Panc1 (cell line): ENCODE measurements around the gene TRPC3. TPM values are rescaled to one million over a fixed set of nuclear protein-coding genes. Genes with fewer than 3 reads are reported as not detected.

Source experiments
- ATAC-seq: fragments of 200-7000 bp; cut with Tn5 transposase; 2 replicates; pipeline ENCODE4 v1.9.1; 2020; ENCODE audit warnings: mild to moderate bottlenecking, moderate library complexity
- BruUV-seq: library from RNA; stranded (reverse); fragments of 400-500 nt; replicated peaks from 2 replicates; lab custom pipeline; 2021; lab: Mats Ljungman, UMichigan
- CTCF ChIA-PET: fragments of 300-600 bp; sonication (Branson Sonifier 250); formaldehyde crosslinking; loops from one replicate; lab custom pipeline; 2022; ENCODE audit warnings: antibody characterized with exemption; lab: Charles Lee
- POLR2A ChIA-PET: fragments of 300-600 bp; sonication (Branson Sonifier 250); formaldehyde crosslinking; loops from one replicate; lab custom pipeline; 2022; ENCODE audit warnings: antibody characterized with exemption; lab: Charles Lee
- DNase-seq: peaks from one replicate; pipeline ENCODE4 v3.0.0-alpha.2; 2010; ENCODE audit warnings: low read depth, low spot score
- H3K27ac ChIP-seq: 2 replicates; pipeline ENCODE4 v1.5.1; 2011; ENCODE audit warnings: mild to moderate bottlenecking, low read length, inconsistent platforms
- H3K27me3 ChIP-seq: fragments of 200-500 bp; sonication (Bioruptor generic); 2 replicates; pipeline ENCODE4 v1.6.0; 2014; ENCODE audit warnings: low read length, inconsistent platforms; ENCODE audit not compliant: control insufficient read depth, insufficient read depth
- H3K36me3 ChIP-seq: fragments of 200-500 bp; sonication (Bioruptor generic); 2 replicates; pipeline ENCODE4 v1.5.1; 2014; ENCODE audit warnings: inconsistent platforms, mild to moderate bottlenecking, low read length, moderate library complexity; ENCODE audit not compliant: control insufficient read depth, insufficient read depth
- H3K4me1 ChIP-seq: 2 replicates; pipeline ENCODE4 v1.5.1; 2011; ENCODE audit warnings: inconsistent platforms, mild to moderate bottlenecking, low read length, moderate library complexity; ENCODE audit not compliant: control insufficient read depth, insufficient read depth
- H3K4me3 ChIP-seq, 2 experiments: 2 replicates each; pipeline ENCODE4 v1.5.1; 2011 to 2012; ENCODE audit warnings: low read depth in 2 of 2, low read length in 2 of 2, mild to moderate bottlenecking in 2 of 2, inconsistent platforms in 1 of 2, moderate library complexity in 1 of 2
- H3K9me3 ChIP-seq: fragments of 200-500 bp; sonication (Bioruptor generic); 2 replicates; pipeline ENCODE4 v1.5.1; 2014; ENCODE audit warnings: low read depth, mild to moderate bottlenecking, inconsistent platforms, low read length, moderate library complexity; ENCODE audit not compliant: control insufficient read depth, insufficient read depth
- POLR2AphosphoS5 ChIP-seq: IDR thresholded peaks from 2 replicates; pipeline ENCODE4 v1.6.1; 2012; ENCODE audit warnings: mild to moderate bottlenecking, low read depth, low read length, moderate library complexity
- SIN3A ChIP-seq: IDR thresholded peaks from 2 replicates; pipeline ENCODE4 v1.6.1; 2012; ENCODE audit warnings: low read depth, mild to moderate bottlenecking, low read length, moderate library complexity, borderline replicate concordance; ENCODE audit not compliant: insufficient read depth
- TCF7L2 ChIP-seq: IDR thresholded peaks from 2 replicates; pipeline ENCODE4 v1.6.1; 2011; ENCODE audit warnings: mild to moderate bottlenecking, low read depth, low read length, inconsistent platforms
- in situ Hi-C: cut with HindIII; loops from 2 replicates; pipeline ENCODE4 v1.10.0; 2016; ENCODE audit warnings: low sequenced_read_pairs, low pct_unique_long_range_greater_than_20kb
- intact Hi-C: fragments of 100-400 bp; cut with micrococcal nuclease; formaldehyde crosslinking; loops from one replicate; pipeline ENCODE4 v1.10.0; 2022; ENCODE audit not compliant: unreplicated experiment
- total RNA-seq: library from RNA; stranded (reverse); gene quantifications from one replicate; pipeline ENCODE4 v1.2.1, GENCODE V29; 2021; ENCODE audit not compliant: unreplicated experiment
- TF ChIP-seq, protein P1 (sequence below), 2 experiments: IDR thresholded peaks; 2 replicates each; pipeline ENCODE4 v1.6.1; 2011 to 2012; ENCODE audit warnings: low read depth in 2 of 2, control low read depth in 1 of 2, low read length in 1 of 2, mild to moderate bottlenecking in 1 of 2, moderate library complexity in 1 of 2; ENCODE audit not compliant: insufficient read depth in 1 of 2
- TF ChIP-seq, protein P2 (sequence below): fragments of 450-650 bp; IDR thresholded peaks from 2 replicates; pipeline ENCODE4 v1.5.1; 2017; ENCODE audit warnings: mild to moderate bottlenecking

The TRPC3 gene
- total RNA-seq, 1 experiment from 2014 or later: 0.08 TPM

DNA sequence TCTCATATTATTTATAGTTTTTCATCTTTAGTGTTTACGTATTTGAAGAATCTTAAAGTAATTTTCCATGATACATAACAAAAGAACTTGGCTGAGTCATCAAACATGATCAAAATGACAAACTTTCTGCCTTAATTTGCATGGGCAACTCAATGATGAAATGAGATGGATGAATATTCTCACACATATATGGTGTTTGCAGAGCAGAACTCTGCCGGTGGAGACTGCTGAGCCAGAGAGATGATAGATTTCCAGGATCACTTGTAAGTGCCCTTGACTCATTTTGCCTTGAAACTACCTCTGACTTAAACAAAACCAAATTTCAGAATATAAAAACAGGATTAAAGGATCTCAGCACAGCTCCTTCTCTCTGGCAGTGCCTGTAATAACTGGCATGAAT, 38.2 kb downstream of the TRPC3 start:
- Histone ChIP-seq H3K4me3 (no peak overlapping the region), H3K36me3 (no peaks in the 10 kb centered on the region), H3K27me3 (no peaks in the 10 kb centered on the region), H3K27ac (no peak overlapping the region), H3K9me3 (no peaks in the 10 kb centered on the region), H3K4me1 (no peaks in the 10 kb centered on the region)
- POLR2A ChIA-PET: no interaction called here
- in situ Hi-C loops: no loop called here
- intact Hi-C loops: no loop called here
- ATAC-seq (no peak), DNase-seq (no peak)
- CTCF ChIA-PET: no interaction called here
- no TSS peak for BruUV-seq
- TF ChIP-seq, protein P1, sequence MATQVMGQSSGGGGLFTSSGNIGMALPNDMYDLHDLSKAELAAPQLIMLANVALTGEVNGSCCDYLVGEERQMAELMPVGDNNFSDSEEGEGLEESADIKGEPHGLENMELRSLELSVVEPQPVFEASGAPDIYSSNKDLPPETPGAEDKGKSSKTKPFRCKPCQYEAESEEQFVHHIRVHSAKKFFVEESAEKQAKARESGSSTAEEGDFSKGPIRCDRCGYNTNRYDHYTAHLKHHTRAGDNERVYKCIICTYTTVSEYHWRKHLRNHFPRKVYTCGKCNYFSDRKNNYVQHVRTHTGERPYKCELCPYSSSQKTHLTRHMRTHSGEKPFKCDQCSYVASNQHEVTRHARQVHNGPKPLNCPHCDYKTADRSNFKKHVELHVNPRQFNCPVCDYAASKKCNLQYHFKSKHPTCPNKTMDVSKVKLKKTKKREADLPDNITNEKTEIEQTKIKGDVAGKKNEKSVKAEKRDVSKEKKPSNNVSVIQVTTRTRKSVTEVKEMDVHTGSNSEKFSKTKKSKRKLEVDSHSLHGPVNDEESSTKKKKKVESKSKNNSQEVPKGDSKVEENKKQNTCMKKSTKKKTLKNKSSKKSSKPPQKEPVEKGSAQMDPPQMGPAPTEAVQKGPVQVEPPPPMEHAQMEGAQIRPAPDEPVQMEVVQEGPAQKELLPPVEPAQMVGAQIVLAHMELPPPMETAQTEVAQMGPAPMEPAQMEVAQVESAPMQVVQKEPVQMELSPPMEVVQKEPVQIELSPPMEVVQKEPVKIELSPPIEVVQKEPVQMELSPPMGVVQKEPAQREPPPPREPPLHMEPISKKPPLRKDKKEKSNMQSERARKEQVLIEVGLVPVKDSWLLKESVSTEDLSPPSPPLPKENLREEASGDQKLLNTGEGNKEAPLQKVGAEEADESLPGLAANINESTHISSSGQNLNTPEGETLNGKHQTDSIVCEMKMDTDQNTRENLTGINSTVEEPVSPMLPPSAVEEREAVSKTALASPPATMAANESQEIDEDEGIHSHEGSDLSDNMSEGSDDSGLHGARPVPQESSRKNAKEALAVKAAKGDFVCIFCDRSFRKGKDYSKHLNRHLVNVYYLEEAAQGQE (IDR thresholded peaks at IDR 0.05; ENCODE audit: insufficient read depth in 1 of 2, low read depth in 2 of 2, low read length in 1 of 2): no peak
- TF ChIP-seq, protein P2, sequence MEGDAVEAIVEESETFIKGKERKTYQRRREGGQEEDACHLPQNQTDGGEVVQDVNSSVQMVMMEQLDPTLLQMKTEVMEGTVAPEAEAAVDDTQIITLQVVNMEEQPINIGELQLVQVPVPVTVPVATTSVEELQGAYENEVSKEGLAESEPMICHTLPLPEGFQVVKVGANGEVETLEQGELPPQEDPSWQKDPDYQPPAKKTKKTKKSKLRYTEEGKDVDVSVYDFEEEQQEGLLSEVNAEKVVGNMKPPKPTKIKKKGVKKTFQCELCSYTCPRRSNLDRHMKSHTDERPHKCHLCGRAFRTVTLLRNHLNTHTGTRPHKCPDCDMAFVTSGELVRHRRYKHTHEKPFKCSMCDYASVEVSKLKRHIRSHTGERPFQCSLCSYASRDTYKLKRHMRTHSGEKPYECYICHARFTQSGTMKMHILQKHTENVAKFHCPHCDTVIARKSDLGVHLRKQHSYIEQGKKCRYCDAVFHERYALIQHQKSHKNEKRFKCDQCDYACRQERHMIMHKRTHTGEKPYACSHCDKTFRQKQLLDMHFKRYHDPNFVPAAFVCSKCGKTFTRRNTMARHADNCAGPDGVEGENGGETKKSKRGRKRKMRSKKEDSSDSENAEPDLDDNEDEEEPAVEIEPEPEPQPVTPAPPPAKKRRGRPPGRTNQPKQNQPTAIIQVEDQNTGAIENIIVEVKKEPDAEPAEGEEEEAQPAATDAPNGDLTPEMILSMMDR: no peak

DNA sequence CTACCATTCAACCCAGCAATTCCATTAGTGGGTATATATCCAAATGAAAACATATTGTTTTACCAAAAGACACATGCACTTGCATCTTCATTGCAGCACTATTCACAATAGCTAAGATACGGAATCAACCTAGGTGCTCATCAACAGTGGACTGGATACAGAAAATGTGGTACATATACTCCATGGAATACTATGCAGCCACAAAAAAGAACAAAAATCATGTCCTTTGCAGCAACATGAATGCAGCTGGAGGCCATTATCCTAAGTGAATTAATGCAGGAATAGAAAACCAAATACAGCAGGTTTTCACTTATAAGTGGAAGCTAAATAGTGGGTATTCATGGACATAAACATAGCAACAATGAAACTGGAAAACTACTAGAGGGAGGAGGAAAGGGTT, 43.5 kb downstream of the TRPC3 start:
- H3K36me3 ChIP-seq: no peaks in the 10 kb centered on the region
- in situ Hi-C loops (no loop called here), intact Hi-C loops (no loop called here)

More for the DNA sequence above, 43.5 kb downstream of the TRPC3 start:
- TF ChIP-seq, protein P2: no peak
- TF ChIP-seq, protein P1 (IDR thresholded peaks at IDR 0.05; ENCODE audit: insufficient read depth in 1 of 2, low read depth in 2 of 2, low read length in 1 of 2): no peak
- TF ChIP-seq POLR2AphosphoS5: no peak
- TF ChIP-seq TCF7L2: no peak
- TF ChIP-seq SIN3A: no peak
- no TSS peak for BruUV-seq
- no peaks in the 10 kb centered on the region for H3K9me3 ChIP-seq
- DNase-seq: no peak
- H3K4me3 ChIP-seq: no peak overlapping the region
- peaks cover 3% of the 10 kb centered on the region for H3K27me3 ChIP-seq
- ChIA-PET POLR2A (no interaction called here), CTCF (no interaction called here)
- no peaks in the 10 kb centered on the region for H3K4me1 ChIP-seq
- H3K27ac ChIP-seq: no peak overlapping the region
- ATAC-seq: no peak
